NK-92 (cell line): Measurements from ENCODE around the gene PLCL2.

Source experiments
- DNase-seq: peaks from one replicate; lab custom pipeline; 2025; ENCODE audit not compliant: unreplicated experiment; lab: John Stamatoyannopoulos, UW

PLCL2 gene

GRCh38 chr3:17006132-17006852, 121.5 kb downstream of the PLCL2 start:
- no peak for DNase-seq

GRCh38 chr3:17007284-17007683, 122.5 kb downstream of the PLCL2 start:
- DNase-seq: no peak

DNA sequence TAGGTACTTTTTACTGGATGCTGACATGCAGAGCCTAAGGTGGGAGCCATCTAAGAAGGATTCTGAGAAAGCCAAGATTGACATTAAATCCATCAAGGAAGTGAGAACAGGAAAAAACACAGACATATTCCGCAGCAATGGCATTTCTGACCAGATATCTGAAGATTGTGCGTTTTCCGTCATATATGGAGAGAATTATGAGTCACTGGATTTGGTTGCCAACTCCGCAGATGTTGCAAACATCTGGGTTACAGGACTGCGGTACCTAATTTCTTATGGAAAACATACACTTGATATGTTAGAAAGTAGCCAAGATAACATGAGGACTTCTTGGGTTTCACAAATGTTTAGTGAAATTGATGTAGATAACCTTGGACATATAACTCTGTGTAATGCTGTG, 125.1 kb downstream of the PLCL2 start:
- no peak for DNase-seq

DNA sequence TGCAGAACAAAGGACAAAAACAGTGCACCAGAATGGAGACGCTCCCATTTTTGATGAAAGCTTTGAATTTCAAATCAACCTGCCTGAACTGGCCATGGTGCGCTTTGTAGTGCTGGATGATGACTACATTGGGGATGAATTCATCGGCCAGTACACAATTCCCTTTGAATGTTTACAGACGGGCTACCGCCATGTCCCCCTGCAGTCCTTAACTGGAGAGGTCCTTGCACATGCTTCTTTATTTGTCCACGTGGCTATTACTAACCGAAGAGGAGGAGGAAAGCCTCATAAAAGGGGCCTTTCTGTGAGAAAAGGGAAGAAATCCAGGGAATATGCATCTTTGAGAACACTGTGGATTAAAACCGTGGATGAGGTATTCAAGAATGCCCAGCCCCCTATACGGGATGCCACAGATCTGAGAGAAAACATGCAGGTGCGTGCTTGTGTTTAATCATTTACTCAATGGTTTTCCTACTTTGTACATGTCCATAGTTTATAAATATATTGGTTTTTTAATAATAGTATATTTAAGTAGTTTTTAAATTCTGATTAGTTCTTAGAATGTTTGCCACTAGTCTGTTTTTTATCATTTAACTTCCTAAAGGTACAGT, 127.1 kb downstream of the PLCL2 start:
- no peak for DNase-seq

DNA sequence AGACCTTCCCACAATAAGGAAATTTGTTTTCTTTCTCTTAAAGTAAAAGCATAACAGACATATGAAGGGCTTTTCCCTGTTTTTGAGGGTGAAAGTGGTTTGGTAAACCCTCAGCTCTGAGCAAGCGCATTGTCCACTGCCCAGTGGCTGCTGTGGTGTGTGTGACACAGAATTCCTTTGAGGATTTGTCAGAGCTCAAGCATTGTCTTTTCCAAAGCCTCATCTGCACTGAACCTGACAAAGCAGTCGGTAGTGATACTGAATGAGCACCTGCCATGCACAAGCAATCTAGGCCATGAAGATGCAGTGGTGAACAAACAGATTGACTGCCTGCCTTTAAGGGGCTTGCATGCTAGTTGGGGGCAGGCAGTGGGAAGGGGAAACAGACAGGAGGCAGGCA, 128.3 kb downstream of the PLCL2 start:
- no peak for DNase-seq

- no peak for DNase-seq
Observed at GRCh38 chr3:17013571-17013970, 128.8 kb downstream of the PLCL2 start.

DNA sequence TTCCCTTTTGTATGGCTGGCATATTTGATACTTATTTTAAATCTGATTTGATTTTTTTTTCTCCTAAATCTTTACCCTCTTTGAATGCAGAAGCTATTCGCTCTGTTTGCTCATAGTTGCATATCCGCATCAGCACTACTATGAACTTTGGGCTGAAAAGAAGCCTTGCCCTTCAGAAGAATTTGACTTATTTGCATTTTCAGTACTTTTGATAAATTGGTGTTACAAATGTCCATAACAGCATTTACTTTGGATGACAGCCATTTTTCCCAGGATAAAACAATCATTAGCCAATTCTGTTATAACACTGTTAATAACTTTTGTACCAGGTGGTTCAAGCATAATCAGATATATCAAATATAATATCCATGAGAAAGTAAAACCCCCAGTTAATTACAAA, 129.5 kb downstream of the PLCL2 start:
- DNase-seq: no peak

- DNase-seq: no peak
Observed at GRCh38 chr3:17014709-17015108, 130.0 kb downstream of the PLCL2 start.

GRCh38 chr3:17021614-17022013, 136.9 kb downstream of the PLCL2 start:
- no peak for DNase-seq

DNA sequence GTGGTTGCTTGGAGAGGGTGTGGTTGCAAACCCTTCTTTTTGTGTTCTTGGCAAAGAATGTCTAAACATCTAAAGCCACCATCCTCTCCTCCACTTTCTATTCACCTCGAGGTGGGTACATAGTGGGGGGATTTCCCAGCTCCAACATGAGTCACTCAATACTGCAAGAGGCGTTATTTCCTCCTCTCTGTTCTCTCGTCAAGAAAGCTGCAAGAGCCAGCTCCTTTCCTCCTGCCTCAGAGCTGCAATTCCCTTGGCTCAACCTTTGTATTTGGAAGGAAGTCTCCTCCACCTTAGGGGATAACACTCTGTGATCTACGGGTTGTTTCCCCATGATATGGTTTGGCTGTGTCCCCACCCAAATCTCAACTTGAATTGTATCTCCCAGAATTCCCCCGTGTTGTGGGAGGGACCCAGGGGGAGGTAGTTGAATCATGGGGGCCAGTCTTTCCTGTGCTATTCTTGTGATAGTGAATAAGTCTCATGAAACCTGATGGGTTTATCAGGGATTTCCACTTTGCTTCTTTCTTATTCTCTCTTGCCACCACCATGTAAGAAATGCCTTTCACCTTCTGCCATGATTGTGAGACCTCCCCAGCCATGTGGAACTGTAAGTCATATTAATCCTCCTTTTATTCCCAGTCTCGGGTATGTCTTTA, 138.4 kb downstream of the PLCL2 start:
- DNase-seq: no peak

DNA sequence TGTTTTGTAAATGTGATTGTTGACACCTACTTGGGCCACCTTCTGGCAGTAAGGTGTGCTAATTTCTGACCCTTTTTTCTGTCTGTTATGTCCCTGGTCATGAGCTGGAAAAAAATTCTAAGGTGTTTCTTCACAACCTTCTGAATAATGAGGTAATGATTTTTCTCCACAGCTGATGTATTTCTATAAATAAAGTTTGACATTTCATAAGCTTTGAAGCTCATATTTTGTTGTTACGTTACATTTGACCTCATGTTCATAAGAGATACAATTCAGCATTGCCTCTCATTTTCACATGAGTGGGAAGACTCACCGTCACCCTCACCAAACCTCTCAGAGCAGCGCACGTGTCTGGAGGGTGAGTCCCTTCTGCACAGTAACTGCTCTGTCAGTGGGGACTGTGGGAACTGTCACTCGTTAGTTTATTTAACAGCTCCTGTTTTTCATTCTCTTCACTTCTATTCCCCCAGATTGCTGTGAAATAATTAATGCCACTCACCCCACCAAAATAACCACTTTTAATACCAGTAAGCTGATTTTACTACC, 140.9 kb downstream of the PLCL2 start:
- DNase-seq: no peak

- DNase-seq: no peak
Observed at GRCh38 chr3:17027318-17027717, 142.6 kb downstream of the PLCL2 start.

GRCh38 chr3:17028363-17028762, 143.6 kb downstream of the PLCL2 start:
- no peak for DNase-seq

DNA sequence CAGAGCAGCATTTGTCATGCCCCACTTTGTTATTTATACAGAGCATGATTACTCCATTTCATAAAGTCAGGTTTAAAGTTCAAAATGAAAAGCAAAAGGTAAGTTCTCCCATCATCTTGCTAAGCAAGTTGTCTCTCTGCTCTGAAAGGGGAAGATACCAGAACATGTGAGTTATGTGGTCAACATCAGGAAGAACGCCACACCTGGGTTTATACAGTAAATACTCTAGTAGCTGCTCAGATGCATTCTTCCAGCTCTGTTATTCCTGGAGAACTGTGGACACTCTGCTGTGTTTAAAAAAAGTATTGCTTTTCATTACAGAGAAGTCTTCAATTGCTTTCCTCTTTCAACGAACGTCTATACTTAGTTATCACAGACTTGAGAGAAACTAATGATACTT, 145.7 kb downstream of the PLCL2 start:
- DNase-seq: no peak

GRCh38 chr3:17030956-17031652, 146.3 kb downstream of the PLCL2 start:
- no peak for DNase-seq

DNA sequence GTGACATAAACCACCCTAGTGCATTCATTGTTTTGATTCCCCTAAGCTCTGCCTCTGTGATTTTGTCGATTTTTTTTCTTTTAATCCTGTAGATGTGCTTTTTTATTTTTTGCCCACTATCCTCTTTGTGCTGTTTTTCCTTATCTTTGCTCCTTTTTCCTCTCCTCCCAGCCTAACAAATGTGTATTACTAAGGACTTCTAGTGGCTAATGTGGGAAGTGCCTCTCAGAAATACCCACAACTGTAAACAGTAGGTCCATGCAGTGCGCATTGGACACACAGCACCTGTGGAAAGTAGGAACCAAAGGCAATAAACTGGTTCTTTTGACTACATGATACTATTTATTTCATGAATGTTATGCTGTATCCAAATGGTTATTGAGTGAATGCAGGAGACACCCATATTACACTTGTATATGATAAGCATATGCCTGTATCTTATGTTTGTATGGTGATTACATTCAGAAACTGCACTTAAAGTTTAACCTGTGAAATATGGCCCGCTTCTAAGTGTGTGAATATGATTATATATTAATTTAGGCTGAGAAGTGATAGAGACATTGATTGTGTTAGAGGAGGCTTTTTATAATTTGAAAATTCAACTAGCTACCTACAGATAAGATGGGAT, 147.8 kb downstream of the PLCL2 start:
- no peak for DNase-seq

GRCh38 chr3:17033516-17034168, 148.9 kb downstream of the PLCL2 start:
- no peak for DNase-seq

GRCh38 chr3:17035033-17035432, 150.3 kb downstream of the PLCL2 start:
- no peak for DNase-seq

DNA sequence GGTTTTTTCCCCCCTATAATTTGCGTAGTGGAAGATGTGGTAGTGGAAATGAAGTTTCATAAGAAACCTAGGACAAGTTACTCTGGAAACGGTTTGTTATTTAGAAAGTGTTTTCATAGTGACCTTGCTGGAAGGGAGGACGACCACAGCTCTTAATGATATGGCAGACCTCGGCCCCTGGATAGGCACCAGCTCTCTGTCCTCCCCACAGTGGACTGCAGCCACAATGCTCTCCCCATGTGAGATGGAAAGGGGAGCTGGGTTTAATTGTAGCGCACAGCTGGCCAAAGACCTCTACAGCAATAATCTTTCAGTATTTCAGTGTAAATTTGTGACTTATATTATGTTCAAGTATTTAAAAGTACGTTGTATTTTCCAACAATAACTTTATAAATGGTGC, 151.2 kb downstream of the PLCL2 start:
- DNase-seq: no peak

GRCh38 chr3:17038141-17038540, 153.4 kb downstream of the PLCL2 start:
- DNase-seq: no peak
